K562 (cell line): ENCODE measurements around the gene IL12A.

Experiments
- IRF2 ChIP-seq: sonication (generic); formaldehyde crosslinking; IDR thresholded peaks from 2 replicates; pipeline ENCODE4 v1.8.1; 2022; ENCODE audit warnings: mild to moderate bottlenecking, missing genetic modification reagents
- MAX ChIP-seq: sonication (generic); formaldehyde crosslinking; IDR thresholded peaks from 2 replicates; pipeline ENCODE4 v1.9.0; 2022; ENCODE audit warnings: mild to moderate bottlenecking, missing genetic modification reagents
- NFIC ChIP-seq: fragments of 450-650 bp; IDR thresholded peaks from 2 replicates; pipeline ENCODE4 v1.6.1; 2017; ENCODE audit warnings: mild to moderate bottlenecking, inconsistent platforms
- TBP ChIP-seq: optimal IDR thresholded peaks from 2 replicates; pipeline ENCODE3; 2011; ENCODE audit warnings: low read depth, low read length, improper control_type of control experiment
- ZFX ChIP-seq: sonication (generic); formaldehyde crosslinking; IDR thresholded peaks from 2 replicates; pipeline ENCODE4 v1.8.0; 2022; ENCODE audit warnings: mild to moderate bottlenecking, missing genetic modification reagents, moderate library complexity
- TF ChIP-seq, protein P1 (sequence below), 3 experiments: IDR thresholded peaks in 2 of 3; conservative IDR thresholded peaks in 1 of 3; 2 replicates each; pipeline ENCODE4 v1.5.1; 2011 to 2012; ENCODE audit warnings: low read length in 3 of 3, mild to moderate bottlenecking in 3 of 3, control low read depth in 2 of 3, improper control_type of control experiment in 1 of 3, inconsistent platforms in 1 of 3, low read depth in 1 of 3, mixed read lengths in 1 of 3, moderate library complexity in 1 of 3; ENCODE audit not compliant: insufficient read depth in 2 of 3

GRCh38 chr3:160044121-160044520 is 55.5 kb downstream of the IL12A start:
- TF ChIP-seq MAX (CRISPR knock-in tag) (no peak), NFIC (no peak), IRF2 (CRISPR knock-in tag) (no peak), TBP (no peak), ZFX (no peak)
- TF ChIP-seq, protein P1, sequence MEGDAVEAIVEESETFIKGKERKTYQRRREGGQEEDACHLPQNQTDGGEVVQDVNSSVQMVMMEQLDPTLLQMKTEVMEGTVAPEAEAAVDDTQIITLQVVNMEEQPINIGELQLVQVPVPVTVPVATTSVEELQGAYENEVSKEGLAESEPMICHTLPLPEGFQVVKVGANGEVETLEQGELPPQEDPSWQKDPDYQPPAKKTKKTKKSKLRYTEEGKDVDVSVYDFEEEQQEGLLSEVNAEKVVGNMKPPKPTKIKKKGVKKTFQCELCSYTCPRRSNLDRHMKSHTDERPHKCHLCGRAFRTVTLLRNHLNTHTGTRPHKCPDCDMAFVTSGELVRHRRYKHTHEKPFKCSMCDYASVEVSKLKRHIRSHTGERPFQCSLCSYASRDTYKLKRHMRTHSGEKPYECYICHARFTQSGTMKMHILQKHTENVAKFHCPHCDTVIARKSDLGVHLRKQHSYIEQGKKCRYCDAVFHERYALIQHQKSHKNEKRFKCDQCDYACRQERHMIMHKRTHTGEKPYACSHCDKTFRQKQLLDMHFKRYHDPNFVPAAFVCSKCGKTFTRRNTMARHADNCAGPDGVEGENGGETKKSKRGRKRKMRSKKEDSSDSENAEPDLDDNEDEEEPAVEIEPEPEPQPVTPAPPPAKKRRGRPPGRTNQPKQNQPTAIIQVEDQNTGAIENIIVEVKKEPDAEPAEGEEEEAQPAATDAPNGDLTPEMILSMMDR (IDR thresholded peaks at IDR 0.05 in 2 of 3, conservative IDR thresholded peaks at IDR 0.05 in 1 of 3; ENCODE audit: insufficient read depth in 2 of 3, low read depth in 1 of 3, low read length in 3 of 3) = no peak
